Mononuclear cell (primary cell): ENCODE results near the gene SLC24A3. TPM values are rescaled to one million over a fixed set of nuclear protein-coding genes. Genes with fewer than 3 reads are reported as not detected.

Experiments
- H3K27me3 ChIP-seq: 2 replicates; pipeline ENCODE4 v1.6.0; 2011; ENCODE audit warnings: low read length, control low read depth; ENCODE audit not compliant: insufficient read depth
- H3K4me1 ChIP-seq: 2 replicates; pipeline ENCODE4 v1.5.1; 2011; ENCODE audit warnings: mild to moderate bottlenecking, low read length, control low read depth; ENCODE audit not compliant: insufficient read depth
- H3K4me3 ChIP-seq: 2 replicates; pipeline ENCODE4 v1.5.1; 2011; ENCODE audit warnings: mild to moderate bottlenecking, low read length, moderate library complexity
- H3K9me3 ChIP-seq: 2 replicates; pipeline ENCODE4 v1.5.1; 2011; ENCODE audit warnings: low read depth, mild to moderate bottlenecking, control low read depth, low read length
- total RNA-seq: library from RNA; depleted of rRNA; stranded (reverse); fragments of >200 nt; gene quantifications from one replicate; pipeline ENCODE4 v1.2.3, GENCODE V29; 2012

Gene SLC24A3
- total RNA-seq, 1 donor, result 1.0 TPM

GRCh38 chr20:19222520-19223040 is 10.1 kb downstream of the SLC24A3 start:
- Histone ChIP-seq H3K4me3 (no peak overlapping the region), H3K27me3 (no peaks in the 10 kb centered on the region), H3K4me1 (no peaks in the 10 kb centered on the region), H3K9me3 (peaks cover 9% of the 10 kb centered on the region)

GRCh38 chr20:19223640-19224039 is 11.2 kb downstream of the SLC24A3 start:
- H3K4me1 ChIP-seq, result no peaks in the 10 kb centered on the region
- H3K27me3 ChIP-seq, result no peaks in the 10 kb centered on the region
- H3K9me3 ChIP-seq, result peaks cover 9% of the 10 kb centered on the region
- no peak overlapping the region for H3K4me3 ChIP-seq

GRCh38 chr20:19231359-19232035 is 19.1 kb downstream of the SLC24A3 start:
- H3K9me3 ChIP-seq, result no peaks in the 10 kb centered on the region
- peaks cover 11% of the 10 kb centered on the region for H3K4me1 ChIP-seq
- H3K27me3 ChIP-seq, result no peaks in the 10 kb centered on the region
- no peak overlapping the region for H3K4me3 ChIP-seq

- Histone ChIP-seq H3K4me1 (peaks cover 22% of the 10 kb centered on the region), H3K27me3 (no peaks in the 10 kb centered on the region), H3K4me3 (no peak overlapping the region), H3K9me3 (no peaks in the 10 kb centered on the region)
Measured at GRCh38 chr20:19232997-19233794, 20.8 kb downstream of the SLC24A3 start.

GRCh38 chr20:19236371-19237055 is 24.1 kb downstream of the SLC24A3 start:
- Histone ChIP-seq H3K27me3 (no peaks in the 10 kb centered on the region), H3K4me1 (peaks cover 34% of the 10 kb centered on the region), H3K9me3 (no peaks in the 10 kb centered on the region), H3K4me3 (no peak overlapping the region)

GRCh38 chr20:19241440-19241839 is 29.0 kb downstream of the SLC24A3 start:
- Histone ChIP-seq H3K27me3 (no peaks in the 10 kb centered on the region), H3K4me1 (peaks cover 23% of the 10 kb centered on the region), H3K9me3 (no peaks in the 10 kb centered on the region), H3K4me3 (no peak overlapping the region)

- H3K9me3 ChIP-seq, result no peaks in the 10 kb centered on the region
- H3K4me1 ChIP-seq, result peaks cover under 1% of the 10 kb centered on the region
- no peaks in the 10 kb centered on the region for H3K27me3 ChIP-seq
- H3K4me3 ChIP-seq, result no peak overlapping the region
Measured at GRCh38 chr20:19244291-19244690, 31.8 kb downstream of the SLC24A3 start.

GRCh38 chr20:19249106-19249879 is 36.9 kb downstream of the SLC24A3 start:
- Histone ChIP-seq H3K4me1 (peaks cover 33% of the 10 kb centered on the region), H3K9me3 (no peaks in the 10 kb centered on the region), H3K27me3 (no peaks in the 10 kb centered on the region), H3K4me3 (no peak overlapping the region)

GRCh38 chr20:19250346-19250745 is 37.9 kb downstream of the SLC24A3 start:
- H3K4me1 ChIP-seq, result peaks cover 39% of the 10 kb centered on the region
- H3K27me3 ChIP-seq, result no peaks in the 10 kb centered on the region
- H3K4me3 ChIP-seq, result no peak overlapping the region
- no peaks in the 10 kb centered on the region for H3K9me3 ChIP-seq

- Histone ChIP-seq H3K4me3 (no peak overlapping the region), H3K9me3 (no peaks in the 10 kb centered on the region), H3K4me1 (peaks cover 48% of the 10 kb centered on the region), H3K27me3 (no peaks in the 10 kb centered on the region)
Measured at GRCh38 chr20:19251506-19251905, 39.1 kb downstream of the SLC24A3 start.

- Histone ChIP-seq H3K27me3 (no peaks in the 10 kb centered on the region), H3K4me1 (peaks cover 48% of the 10 kb centered on the region), H3K9me3 (no peaks in the 10 kb centered on the region), H3K4me3 (no peak overlapping the region)
Measured at GRCh38 chr20:19251958-19252357, 39.5 kb downstream of the SLC24A3 start.

- no peaks in the 10 kb centered on the region for H3K27me3 ChIP-seq
- no peaks in the 10 kb centered on the region for H3K9me3 ChIP-seq
- no peak overlapping the region for H3K4me3 ChIP-seq
- peaks cover 48% of the 10 kb centered on the region for H3K4me1 ChIP-seq
Measured at GRCh38 chr20:19252451-19253120, 40.1 kb downstream of the SLC24A3 start.

- H3K4me1 ChIP-seq, result peaks cover 48% of the 10 kb centered on the region
- H3K9me3 ChIP-seq, result no peaks in the 10 kb centered on the region
- no peak overlapping the region for H3K4me3 ChIP-seq
- H3K27me3 ChIP-seq, result no peaks in the 10 kb centered on the region
Measured at GRCh38 chr20:19253316-19253715, 40.9 kb downstream of the SLC24A3 start.
